Neural cell (in vitro differentiated cells): ENCODE data around the gene TNS3.

Experiments used
- CTCF ChIP-seq: fragments of 450-650 bp; IDR thresholded peaks from 2 replicates; pipeline ENCODE4 v1.5.1; 2014; ENCODE audit warnings: antibody characterized with exemption, mild to moderate bottlenecking, moderate library complexity; ENCODE audit not compliant: poor library complexity, severe bottlenecking
- EZH2 ChIP-seq: fragments of 200-600, 300-800 bp; shearing (Covaris generic), sonication (generic); IDR thresholded peaks from 2 replicates; pipeline ENCODE4 v1.6.1; 2014; ENCODE audit warnings: antibody characterized with exemption, low read length, borderline replicate concordance, mild to moderate bottlenecking; ENCODE audit not compliant: insufficient read depth, poor library complexity, severe bottlenecking
- RAD21 ChIP-seq: fragments of 450-650 bp; conservative IDR thresholded peaks from 2 replicates; pipeline ENCODE4 v1.6.1; 2014; ENCODE audit warnings: antibody characterized with exemption, mild to moderate bottlenecking, moderate library complexity
- REST ChIP-seq: IDR thresholded peaks from 2 replicates; pipeline ENCODE4 v1.6.1; 2012; ENCODE audit warnings: borderline replicate concordance
- SMC3 ChIP-seq: fragments of 450-650 bp; conservative IDR thresholded peaks from 2 replicates; pipeline ENCODE4 v1.6.1; 2014; ENCODE audit warnings: antibody characterized with exemption, mild to moderate bottlenecking, moderate library complexity; ENCODE audit not compliant: poor library complexity

DNA sequence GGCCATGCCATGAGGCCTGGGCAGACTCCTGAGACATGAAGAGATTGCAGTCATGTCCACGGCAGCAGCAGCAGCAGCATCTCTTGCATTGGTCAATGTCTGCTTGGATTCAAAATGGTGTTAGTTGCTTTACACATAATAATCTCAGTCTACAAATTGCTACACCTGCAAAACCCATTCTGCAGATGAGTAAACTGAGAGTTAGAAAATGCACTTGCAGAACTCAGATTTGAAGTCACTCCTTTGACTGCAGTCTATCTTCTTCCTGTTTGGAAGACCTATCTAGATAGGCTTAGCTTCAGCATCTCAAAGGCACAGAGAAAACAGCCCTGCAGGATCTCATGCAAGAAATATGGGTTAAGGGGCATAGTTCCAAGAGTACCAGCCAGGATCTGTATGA lies 350.3 kb downstream of the TNS3 start:
- TF ChIP-seq SMC3: no peak
- no peak for TF ChIP-seq CTCF
- no peak for TF ChIP-seq REST
- no peak for TF ChIP-seq RAD21
- no peak for TF ChIP-seq EZH2
